RCC 7860 (cell line): Measurements from ENCODE around the gene NR2F6.
A peak's percentile ranks its signal among the peaks of the same experiment; 100 is the strongest.

Source experiments
- DNase-seq: peaks from one replicate; pipeline ENCODE4 v3.0.0-alpha.2; 2015; ENCODE audit warnings: low spot score
- FAIRE-seq: peaks from 2 replicates; lab custom pipeline; 2012; peaks lifted over from hg19 to GRCh38; lab: Jason Lieb, UNC

The NR2F6 gene

GRCh38 chr19:17240826-17241399 lies 4.8 kb downstream of the NR2F6 start:
- no peak for FAIRE-seq
- no peak for DNase-seq

DNA sequence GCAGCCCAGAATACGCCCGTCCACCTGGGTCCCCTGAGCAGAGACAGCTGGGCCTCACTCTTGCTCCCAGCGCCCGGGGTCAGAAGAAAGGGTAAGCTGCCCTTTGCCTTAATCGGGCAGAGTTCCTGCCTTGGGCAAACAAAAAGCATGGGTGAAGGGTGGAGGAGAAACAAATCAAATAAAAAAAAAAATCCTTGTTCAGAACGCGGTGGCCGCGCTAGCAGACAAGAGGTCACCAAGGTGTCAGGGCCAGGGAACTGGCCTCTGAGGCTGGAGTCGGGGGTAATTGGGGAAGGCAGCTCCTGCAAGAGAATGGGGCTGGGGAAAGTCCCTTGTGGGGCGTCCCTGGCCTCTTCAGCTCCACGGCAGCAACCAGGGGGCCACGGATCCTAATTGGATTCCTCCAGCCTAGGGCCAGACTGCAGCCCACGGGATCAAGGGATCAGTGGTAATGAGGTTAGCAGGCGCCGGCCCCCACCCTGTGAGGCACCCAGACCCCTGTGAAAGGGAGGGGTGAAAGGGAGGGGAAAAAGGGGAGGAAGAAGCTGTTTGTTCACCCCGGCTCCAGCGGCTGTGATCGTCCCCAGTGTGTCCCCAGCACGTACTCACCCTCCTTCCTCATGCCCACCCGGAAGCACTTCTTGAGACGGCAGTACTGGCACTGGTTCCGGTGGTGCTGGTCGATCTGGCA lies 5.5 kb downstream of the NR2F6 start:
- FAIRE-seq = no peak
- no peak for DNase-seq

DNA sequence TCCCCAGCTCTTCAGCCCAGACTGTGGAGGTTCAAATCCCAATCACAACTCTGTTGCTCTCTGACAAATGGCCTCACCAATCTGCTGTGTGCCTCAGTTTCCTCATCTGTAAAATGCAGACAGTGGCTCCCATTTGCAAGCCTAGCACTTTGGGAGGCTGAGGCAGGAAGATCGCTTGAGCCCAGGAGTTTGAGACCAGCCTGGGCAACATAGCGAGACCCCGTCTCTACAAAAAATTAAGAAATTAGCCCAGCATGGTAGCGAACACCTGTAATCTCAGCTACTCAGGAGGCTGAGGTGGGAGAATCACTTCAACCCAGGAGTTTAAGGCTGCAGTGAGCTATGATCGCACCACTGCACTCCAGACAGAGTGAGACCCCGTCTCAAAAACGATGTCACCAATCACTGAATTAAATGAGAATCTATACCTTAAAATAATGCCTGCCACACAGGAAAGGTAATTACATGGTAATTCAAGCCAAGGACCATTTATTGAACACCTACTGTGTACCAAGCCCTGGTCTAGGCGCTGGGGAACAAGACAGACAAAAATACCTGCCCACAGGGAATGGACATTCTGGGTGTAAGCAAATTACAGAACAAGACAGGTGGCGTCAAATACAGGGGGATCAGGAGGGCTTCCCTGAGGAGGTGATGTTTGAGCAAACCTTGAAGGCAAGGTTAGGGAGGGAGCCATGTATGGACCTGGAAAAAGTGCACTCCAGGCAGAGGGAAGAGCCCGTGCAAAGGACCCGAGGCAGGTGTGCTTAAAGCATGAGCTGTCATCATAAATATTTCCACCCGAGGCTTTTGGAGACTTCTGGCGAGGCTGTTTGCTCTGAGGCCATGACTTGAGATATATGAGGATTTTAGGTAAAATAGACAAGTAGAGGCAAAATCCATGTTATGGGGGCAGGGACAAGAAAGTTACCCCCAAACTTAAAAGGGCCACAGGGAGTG lies 7.7 kb downstream of the NR2F6 start:
- no peak for DNase-seq
- FAIRE-seq = no peak

DNA sequence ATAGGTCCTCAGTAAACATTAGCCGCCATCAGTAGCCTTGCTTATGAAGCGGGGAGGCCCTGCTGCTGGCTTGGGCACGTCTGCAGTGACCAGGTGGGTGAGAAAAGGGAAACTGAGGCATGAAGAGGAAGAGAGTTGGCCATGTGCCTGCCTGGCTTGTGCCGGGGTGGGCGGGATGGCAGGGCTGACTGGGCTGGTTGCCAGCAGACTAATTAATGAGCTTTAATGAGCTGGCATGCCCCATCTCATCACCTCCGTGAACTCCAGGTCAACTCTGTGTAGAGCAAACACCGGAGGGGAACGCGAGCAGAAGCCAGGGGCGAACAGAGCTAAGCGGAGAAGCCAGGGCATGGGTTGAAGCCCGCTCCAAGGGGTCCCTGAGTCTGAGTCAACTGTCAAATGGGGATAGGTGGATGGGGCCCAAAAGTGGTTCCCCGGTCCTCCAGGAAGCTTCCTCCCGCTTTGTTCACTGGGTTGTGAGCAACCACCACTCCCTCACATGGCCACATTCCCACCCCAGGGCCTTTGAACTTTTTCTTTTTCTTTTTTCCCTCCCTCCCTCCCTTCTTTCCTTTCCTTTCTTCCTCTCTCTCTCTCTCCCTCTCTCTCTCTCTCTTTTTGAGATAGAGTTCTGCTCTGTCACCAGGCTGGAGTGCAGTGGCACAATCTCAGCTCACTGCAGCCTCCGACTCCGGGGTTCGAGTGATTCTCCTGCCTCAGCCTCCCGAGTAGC lies 8.7 kb downstream of the NR2F6 start:
- FAIRE-seq (no peak), DNase-seq (no peak)

DNA sequence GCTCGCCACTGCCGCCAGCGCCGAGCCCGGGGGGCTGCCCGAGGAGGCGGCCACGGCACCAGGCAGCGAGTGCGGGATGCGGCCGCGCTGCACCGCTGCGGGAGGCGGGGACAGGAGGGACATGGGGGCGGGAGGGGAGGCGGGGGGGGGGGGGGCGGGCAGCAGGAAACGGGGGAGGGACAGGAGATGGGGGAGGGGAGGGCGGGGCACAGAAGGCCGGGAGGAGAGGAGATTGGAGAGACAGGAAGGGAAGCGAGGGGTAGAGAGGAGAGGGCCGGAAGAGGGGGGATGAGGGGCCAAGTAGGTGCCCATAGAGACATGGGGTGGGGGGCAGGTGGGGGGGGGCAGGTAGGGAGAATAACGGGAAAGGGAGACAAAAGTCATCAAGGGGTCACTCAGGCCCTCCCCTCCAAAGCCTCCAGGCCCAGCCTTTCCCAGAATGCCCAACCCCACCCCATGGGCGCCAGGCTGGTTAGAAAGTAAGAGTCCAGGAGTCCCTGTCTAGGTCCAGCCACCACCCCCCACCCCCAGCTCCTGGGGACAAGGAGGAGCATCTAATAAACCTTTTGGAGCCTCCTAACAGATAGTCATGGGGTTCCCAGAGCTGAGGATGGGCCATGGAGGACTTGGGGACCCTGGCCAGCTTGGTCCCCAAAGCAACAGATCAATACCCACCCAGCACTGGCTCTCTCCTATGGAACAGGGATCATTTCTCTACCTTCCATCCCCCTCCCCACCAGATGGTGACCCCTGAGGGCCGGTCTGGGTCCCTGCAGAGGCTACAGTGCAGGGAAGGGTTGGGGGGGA lies 9.5 kb downstream of the NR2F6 start:
- FAIRE-seq (no peak), DNase-seq (no peak)

- FAIRE-seq = no peak
- DNase-seq = peak; percentile 40
These were observed 10.3 kb downstream of the NR2F6 start for GRCh38 chr19:17235300-17235970.

GRCh38 chr19:17234911-17235299 lies 10.8 kb downstream of the NR2F6 start:
- DNase-seq (no peak), FAIRE-seq (no peak)

DNA sequence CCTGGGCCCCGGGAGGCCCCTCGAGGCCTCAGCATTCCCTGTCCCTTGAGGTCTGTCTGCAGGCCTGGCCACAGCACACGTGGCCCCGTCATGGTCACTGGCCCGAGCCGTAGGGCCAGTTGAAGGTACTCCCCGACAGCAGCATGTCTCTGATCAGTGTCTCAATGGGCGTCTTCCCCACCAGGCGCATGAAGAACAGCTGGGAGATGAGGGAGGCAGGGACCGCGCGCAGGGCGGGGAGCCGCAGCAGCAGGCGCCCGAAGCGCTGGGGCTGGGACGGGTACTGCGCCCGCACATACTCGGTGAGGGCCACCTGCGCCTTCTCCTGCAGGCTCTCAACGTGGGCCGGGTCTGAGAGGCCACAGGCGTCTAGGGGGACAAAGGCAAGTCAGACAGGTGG lies 13.5 kb downstream of the NR2F6 start:
- DNase-seq = no peak
- FAIRE-seq = no peak

DNA sequence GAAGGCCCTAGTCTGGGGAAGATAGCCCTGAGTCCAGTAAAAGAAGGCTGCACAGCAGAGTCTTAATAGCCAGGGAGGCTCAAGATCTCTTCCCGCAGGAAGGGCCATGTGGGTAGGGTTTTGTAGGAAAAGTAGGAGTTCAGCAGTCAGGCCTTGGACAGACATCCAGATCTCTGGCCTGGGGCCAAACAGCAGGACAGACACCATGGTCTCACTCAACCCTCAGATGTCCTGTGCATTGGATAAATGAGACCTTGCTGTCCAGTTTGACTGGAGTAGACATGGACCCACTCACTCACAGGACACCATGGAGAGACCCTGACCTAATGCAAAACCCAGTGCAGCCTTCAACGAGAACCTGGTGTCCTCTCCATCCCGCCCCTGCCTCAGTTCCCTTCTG lies 15.8 kb downstream of the NR2F6 start:
- DNase-seq (no peak), FAIRE-seq (no peak)

DNA sequence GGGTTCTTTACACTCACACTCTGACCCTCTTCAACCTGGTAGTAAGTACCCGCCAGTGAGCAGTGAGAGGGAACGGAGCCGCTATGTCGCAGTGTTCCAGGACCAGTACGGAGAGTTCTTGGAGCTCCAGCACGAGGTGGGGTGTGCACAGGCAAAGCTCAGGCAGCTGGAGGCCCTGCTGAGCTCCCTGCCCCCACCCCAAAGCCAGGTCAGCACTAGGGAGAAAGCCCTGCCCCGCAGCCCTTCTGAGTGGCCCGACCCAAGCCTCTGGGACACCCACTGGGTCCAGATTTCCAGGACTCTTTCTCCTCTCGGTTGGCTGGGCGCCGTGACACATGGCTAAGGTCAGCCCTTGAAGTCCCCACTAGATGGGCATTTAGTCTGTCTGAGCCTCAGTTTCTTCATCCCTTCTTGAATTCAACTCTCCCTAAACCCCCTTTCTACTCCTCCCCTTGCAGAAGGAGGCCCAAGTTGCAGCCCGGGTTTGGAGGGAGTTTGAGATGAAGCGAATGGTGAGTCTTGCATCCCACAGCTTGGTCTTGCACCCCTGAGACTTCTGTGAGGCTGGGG lies 17.8 kb downstream of the NR2F6 start:
- FAIRE-seq (no peak), DNase-seq (no peak)

DNA sequence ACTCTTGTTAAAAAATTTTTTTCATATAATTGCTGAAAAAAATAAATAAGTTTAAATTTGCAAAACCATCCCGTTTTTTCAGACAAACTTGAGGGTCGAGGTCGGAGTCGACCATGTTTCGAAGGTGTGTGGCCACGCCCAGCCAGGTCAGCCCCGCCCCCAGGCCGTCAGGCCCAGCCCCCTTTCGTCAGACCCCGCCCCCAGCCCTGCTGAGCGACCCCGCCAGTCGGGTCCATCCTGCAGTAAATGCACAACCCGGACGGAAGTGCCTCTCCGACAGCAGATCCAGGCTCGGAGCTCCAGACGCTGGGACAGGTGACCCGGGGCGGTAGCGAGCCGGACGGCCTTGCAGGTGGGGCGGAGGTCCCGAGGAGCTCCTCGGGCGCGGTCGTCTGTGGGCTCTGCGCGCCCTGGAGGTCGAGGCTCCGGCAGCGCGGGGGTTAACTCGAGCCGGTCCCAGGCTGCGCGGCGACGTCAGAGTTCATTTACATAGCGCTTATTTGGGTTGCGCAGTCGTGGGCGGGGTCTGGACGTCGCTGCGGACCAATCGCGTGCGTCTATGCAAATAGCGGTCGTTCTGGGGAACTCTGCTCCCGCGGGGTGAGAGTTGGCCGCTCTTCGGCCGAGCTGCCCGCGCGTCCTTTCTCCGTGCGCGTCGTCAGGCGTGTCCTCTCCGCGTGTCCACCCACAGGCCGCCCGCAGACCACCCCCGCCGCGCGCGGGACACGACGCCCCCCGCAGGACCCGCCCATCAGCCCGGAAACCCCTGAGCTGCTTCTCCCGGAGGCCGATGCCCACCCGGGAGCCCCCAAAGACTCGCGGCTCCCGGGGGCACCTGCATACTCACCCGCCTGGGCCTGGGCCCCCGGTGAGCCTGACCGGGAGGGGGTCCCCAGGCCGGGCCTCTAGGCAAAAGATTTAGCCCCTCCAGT lies 19.5 kb downstream of the NR2F6 start, which contains the start of gene OCEL1:
OCEL1 (plus strand) TSS at position 225 of the 932 bp plus-strand sequence; CDS start at position 247, 22 bp downstream.
- peak; percentile 82 for FAIRE-seq

GRCh38 chr19:17225053-17225452 lies 20.7 kb downstream of the NR2F6 start:
- FAIRE-seq = no peak
- no peak for DNase-seq

More for the DNA sequence above, 19.5 kb downstream of the NR2F6 start, which contains the start of gene OCEL1:
- peak; percentile 97 for DNase-seq

GRCh38 chr19:17220207-17220758 lies 25.4 kb downstream of the NR2F6 start:
- DNase-seq (peak; percentile 23), FAIRE-seq (no peak)

DNA sequence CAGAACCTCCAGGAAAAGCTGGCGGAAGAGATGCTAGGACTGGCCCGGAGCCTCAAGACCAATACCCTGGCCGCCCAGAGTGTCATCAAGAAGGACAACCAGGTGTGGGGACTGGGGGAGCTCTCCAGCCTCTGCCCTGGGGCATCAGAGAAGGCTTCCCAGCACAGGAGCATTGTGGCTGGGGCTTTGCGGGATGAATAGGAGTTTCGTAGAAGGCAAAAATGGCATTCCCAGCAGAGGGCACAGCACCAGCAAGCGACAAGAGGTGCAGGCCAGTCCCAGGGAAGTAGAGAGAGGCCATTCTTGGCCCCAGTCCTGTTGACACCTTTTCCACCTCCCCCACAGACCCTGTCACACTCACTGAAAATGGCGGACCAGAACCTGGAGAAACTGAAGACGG lies 26.4 kb downstream of the NR2F6 start:
- FAIRE-seq (no peak), DNase-seq (no peak)

DNA sequence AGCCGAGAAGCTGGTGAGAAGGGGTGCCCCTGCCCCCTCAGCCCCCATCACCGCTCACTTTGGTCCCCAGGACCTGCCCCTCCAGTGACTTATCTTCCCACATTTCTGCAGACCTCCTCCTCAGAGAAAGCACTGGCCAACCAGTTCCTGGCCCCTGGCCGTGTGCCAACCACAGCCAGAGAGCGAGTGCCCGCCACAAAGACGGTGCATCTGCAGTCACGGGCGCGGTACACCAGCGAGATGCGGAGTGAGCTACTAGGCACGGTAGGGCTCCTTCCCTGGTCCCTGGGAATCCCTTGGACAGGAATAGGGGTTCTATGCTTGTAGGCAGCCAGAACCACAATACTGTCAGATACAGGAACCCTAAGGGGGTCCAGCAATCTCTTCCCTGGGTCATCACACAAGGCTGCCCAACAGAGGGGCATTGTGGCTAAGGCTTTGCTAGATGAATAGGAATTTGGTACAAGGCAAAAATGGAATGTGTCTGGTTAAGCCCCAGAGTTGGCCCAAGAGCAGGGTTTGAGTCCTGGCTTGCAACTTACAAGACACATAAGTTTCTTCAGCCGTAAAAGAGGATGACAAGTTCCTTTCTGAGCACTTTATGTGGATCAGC lies 29.6 kb downstream of the NR2F6 start:
- no peak for FAIRE-seq
- DNase-seq = no peak

GRCh38 chr19:17215127-17215971 lies 30.4 kb downstream of the NR2F6 start, which contains the start of gene USE1:
Gene USE1 (plus strand): TSS chr19:17215357. CDS start chr19:17215406, 49 bp downstream.
- peak; percentile 17 for FAIRE-seq
- DNase-seq = peak; percentile 77
